Measurements from ENCODE around the gene CCDC174.

The CCDC174 gene

GRCh38 chr3:14703791-14704190 is 52.2 kb downstream of the CCDC174 start:
- FAIRE-seq = no peak

GRCh38 chr3:14706096-14706495 is 54.5 kb downstream of the CCDC174 start:
- FAIRE-seq = no peak

- no peak for FAIRE-seq
Observed at GRCh38 chr3:14716591-14716990, 65.0 kb downstream of the CCDC174 start.

GRCh38 chr3:14717307-14717706 is 65.7 kb downstream of the CCDC174 start:
- no peak for FAIRE-seq

GRCh38 chr3:14718539-14718938 is 67.0 kb downstream of the CCDC174 start:
- FAIRE-seq = no peak

GRCh38 chr3:14719006-14719405 is 67.4 kb downstream of the CCDC174 start:
- no peak for FAIRE-seq

DNA sequence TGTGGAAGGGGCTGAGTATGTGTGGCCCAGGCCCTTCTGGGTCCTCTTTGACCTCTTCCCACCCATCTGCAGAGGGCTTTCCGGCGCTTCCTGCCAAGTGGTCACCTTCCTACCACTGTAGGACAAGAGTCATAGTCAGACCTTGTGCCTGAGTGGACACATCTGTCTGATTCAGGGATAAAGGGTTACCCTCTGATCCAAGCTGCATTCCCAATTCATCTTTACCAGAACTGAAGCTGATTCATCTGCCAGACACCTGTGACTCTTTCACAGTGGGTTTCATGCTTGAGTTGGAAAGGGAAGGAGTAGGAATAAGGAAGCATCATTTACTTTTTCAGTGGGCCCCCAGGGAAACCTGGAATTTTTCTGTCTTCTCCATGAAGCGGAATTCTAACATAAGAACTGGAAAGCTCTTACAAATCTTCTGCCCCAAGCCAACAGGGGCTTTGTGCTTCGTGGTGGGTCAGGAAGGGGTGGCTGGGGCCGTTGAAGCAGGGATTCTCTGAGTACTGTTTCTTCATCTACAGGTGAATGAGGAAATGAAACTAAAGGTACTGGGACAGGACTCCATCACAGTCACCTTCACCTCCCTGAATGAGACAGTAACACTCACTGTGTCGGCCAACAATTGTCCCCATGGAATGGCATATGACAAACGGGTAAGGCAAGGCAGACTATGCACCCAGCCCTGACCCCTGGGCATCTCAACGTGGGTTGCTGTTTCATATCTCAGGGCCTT is 69.7 kb downstream of the CCDC174 start:
- FAIRE-seq = no peak
